HUDEP-2 (cell line): ENCODE results near the gene ASIC3.
A peak's percentile ranks its signal among the peaks of the same experiment; 100 is the strongest.

Source experiments
- DNase-seq, 76 experiments: peaks; one replicate each; lab custom pipeline; 2025; ENCODE audit not compliant: unreplicated experiment in 76 of 76; lab: John Stamatoyannopoulos, UW

Gene ASIC3

DNA sequence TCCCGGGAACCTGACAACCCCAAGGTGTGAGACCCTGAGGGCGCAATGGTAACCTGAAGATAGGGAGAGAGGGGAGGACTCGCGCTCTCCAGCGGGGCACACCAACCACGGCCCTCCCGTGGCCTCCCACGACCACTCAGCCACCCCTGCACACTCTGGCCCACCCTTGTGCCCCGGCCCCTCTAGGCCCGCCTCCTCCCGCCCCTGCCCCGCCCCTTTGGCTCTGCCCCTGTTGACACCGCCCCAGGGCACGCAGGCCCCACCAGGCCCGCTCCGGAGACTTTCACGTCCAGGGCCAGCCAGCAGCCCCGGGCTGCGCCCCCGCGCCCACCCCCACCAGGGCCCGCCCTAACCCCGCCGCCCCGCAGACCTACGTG lies 35.0 kb upstream of the ASIC3 start:
- peak in 21 of 76 experiments; percentile 42 to 87 (median 72) for DNase-seq

DNA sequence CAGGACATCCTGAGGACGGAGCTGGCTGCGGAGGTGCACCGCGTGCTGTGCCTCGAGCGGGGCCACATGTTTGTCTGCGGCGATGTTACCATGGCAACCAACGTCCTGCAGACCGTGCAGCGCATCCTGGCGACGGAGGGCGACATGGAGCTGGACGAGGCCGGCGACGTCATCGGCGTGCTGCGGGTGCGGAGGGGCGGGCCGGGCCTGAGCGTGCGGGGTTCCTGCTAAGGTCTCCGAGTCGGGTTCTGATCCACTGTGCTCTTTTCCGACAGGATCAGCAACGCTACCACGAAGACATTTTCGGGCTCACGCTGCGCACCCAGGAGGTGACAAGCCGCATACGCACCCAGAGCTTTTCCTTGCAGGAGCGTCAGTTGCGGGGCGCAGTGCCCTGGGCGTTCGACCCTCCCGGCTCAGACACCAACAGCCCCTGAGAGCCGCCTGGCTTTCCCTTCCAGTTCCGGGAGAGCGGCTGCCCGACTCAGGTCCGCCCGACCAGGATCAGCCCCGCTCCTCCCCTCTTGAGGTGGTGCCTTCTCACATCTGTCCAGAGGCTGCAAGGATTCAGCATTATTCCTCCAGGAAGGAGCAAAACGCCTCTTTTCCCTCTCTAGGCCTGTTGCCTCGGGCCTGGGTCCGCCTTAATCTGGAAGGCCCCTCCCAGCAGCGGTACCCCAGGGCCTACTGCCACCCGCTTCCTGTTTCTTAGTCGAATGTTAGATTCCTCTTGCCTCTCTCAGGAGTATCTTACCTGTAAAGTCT lies 34.4 kb upstream of the ASIC3 start:
- peak in 74 of 76 experiments; percentile 20 to 94 (median 83) for DNase-seq

DNA sequence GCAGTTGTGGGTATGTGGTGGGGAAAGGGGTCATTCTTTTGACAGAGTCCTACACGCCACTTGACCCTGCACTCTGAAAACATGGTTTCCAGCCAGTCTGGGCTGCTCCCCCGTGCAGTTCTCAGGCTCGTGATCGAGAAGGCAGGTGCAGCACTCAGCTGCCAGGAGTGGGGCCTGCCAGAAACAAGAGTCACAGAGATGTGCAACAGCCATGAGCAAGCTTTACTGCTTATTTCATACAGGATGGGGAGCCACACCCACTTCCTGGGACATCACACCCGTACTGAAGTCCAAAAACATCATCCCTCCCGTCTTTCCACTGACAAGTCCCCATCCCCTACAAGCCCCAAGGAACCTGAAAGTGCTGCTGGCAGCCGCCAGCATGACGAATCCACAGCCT lies 33.4 kb upstream of the ASIC3 start:
- DNase-seq: no peak

DNA sequence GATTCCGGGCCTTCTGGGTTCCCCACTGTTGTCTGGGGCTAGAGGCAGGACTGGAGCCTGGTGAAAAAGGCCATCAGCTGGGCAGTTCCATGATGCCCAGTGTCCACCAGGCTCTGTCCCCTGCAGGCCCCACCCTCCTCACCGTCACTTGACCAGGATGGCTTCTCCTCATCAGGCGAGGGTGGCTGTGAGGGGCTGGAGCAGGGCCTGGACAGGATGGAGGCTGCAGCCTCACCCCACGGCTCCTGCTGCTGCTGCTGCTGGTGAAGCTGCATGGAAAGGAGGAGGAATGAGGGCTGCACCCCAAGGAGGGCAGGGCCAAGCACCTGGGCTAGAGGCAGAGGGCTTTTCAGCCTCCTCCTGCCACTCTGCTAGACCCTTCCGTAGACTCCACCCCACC lies 32.4 kb upstream of the ASIC3 start:
- DNase-seq: no peak

DNA sequence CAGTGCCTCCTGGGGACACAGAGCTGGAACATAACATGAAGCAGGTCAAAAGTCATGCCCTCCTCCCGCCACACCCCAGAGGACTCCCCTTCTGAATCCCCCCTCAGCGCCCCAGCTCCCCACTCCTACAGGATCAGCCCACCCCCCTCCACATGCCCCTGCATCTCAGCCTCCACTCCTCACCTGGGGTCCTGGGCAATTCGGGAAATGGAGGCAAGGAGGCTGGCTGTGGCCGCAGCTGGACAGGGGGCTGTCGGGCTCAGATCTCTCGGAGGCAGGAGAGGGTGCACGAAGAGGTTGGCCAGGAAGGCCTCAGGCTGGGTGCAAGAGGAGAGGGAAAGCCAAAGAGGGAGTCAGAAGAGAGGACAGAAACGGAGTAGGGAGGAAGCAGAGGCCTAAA lies 31.8 kb upstream of the ASIC3 start:
- no peak for DNase-seq

DNA sequence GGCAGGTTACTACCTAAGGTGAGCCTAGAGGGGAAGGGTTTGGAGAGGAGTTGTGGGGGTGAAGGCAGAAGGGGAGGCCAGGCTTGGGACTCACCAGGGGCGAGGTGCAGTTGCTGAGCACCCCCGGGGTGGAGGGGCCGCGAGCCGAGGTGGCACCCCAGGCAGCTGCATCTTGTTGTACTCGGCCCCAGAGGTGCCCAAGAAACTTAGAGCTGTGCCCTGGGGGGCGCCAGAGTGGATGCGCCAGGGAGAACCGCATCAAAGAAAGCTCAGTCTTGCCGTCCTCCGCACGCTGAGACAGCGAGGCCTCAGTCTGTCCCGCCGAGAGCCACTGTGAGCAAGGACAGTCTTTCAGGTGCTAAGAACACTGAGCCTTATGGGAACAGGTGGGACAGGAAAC lies 31.4 kb upstream of the ASIC3 start:
- no peak for DNase-seq

DNA sequence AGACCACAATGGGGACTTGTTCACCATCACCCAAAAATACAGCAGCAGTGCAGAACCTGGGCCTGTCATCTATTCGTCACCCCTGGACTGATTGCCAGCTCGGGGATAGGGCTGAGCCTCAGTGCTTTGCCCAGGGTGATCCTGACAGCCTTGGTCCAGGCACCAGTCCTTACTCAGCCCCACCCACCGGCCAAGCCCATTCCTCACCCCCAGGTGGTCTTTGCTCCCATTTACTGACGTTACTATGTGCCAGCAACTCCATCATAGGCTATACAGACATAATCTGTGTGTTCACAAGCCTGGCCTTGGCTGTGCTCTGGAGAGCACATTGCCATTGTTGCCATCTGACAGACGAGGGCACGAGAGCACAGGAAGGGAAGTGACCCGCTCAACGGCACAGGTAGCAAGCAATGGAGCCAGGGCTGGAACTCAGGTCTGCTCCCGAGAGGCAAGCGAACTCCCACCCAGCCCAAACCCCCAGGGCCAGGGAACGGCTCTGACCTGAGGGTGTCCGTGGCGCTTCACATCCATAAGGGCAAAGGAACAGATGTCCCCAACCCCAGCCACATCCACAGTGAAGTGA lies 30.9 kb upstream of the ASIC3 start:
- peak in 15 of 76 experiments; percentile 11 to 63 (median 41) for DNase-seq

DNA sequence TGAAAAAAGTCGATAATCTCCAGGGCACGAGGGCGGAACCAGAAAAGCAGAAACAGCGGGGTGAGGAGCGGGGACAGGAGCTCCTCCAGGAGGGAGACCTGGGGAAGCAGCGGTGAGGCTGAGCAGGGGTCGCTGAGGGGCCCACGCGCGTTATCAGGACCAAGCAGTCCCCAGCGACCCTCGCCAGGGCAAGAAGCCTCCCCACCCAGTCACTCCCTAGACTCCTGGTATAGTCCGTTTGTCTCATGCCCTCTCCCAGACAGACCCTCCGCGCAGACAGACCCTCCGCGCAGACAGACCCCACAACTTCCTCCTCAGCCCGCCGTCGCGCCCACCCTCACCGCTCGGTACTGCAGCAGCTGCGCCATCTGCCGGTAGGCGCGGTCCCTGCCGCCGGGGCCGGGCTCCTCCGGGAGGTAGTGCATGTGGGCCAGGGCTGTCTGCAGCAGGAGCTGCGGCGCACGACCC lies 30.3 kb upstream of the ASIC3 start:
- peak in 71 of 76 experiments; percentile 15 to 82 (median 66) for DNase-seq

DNA sequence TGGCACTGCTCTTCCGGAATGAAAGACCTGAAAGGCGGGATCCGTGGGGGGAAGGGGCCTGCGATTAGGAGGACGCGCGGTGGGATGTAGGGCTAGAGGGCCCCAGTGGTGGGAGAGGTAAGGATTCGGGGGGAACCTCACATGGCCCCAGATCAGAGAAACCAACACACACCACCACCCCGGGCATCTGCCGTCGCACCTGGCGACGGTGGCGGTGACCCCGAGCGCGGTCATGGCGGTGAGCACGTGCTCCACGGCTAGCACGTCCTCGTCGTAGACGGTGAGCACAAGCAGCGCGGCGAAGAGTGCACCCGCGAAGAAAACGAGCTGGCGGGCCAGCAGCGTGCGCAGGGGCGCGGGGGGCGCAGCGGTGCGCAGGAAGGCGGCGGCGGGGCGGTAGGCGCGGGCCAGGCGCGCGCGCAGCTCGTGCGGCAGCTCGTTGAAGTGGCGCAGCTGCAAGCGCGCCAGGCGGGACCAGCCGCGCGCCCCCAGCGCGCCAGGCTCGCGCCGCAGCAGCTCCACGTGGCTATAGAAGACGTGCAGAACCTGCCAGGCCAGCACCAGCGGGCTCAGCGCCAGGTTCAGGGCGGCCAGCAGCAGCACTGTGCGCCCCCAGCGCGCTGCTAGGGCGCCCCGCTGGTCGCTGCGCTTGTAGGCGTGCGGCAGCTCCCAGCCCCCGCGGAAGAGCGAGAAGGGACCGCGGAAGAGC lies 29.8 kb upstream of the ASIC3 start:
- peak in 66 of 76 experiments; percentile 10 to 72 (median 52) for DNase-seq

DNA sequence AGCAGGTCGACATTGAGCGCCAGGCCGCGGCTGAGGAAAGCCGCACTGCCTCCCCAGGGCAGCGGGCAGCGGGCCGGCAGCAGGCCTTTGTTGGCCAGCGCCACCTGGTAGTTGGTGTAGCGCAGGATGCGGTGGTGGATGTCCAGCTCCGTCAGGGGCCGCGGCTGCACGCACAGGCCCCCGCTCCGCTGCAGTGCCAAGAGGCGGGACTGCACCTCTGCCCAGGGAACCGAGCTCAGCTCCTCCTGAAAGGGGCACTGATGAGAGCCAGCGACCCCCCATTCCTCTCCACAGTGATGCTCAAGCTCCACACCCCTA lies 29.2 kb upstream of the ASIC3 start:
- DNase-seq: no peak

DNA sequence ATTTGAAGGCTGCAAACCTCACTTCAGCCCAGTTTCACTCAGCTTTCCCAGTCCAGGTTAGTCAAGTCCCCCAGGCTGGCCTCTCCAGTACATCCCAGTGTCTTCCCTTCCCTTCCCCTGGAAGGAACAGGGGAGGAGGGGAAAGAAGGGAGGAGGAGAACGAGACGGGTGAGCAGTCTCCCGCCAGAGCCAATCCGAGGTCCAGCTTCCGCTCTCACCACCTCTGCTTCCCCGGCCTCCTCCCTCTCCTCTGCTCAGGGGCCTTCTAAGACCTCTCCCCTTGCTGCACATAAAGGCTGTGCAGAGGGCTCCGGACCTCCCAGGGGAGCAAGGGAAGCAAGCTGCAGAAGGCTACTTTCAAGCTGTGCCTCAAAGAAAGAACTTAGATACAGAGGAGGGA lies 28.1 kb upstream of the ASIC3 start:
- DNase-seq: no peak

DNA sequence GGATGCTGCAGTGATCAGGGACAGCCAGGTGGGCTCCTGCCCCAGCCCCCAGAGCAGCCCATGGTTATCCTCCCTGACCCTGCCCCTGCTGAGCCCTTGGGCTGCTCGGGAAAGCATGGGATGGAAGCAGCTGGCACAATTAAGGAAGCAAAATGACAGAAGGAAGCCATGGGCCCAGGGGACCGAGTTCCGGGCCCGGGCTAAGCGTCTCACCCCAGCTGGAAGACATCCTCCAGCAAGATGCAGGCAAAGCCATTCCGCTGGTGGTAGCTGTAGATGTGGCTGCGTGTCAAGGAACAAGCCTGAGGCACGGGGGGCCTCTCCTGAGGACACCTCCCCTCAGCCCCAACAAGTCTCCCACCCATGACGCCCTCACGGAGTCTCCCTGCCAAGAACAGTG lies 25.1 kb upstream of the ASIC3 start:
- DNase-seq: no peak

DNA sequence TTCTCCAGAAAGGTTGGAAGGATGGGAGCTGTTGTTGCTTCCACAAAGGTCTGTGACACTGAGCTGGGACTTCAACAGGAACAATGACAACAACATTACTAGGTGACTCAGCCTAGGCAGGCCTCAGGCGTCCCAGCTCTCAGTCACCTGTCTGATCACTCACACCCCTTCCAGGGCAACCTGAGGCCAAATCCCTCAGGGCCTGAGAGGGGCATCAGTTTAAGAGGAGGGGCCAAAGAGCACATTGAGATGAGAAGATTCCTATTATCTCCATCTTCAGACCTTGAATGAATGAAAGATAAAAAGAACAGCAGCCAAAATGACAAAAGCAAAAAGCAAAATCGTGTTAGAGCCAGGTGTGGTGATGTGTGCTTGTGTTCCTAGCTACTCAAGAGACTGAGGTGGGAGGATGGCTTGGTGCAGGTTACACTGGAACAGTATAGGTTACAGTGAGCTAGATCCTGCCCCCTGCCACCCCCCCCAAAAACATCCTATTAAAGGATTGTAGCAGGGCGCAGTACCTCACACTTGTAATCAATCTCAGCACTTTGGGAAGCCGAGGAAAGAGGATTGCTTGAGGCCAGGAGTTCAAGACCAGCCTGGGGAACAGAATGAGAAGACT lies 23.8 kb upstream of the ASIC3 start, which contains the start of gene ATG9B:
Gene ATG9B (minus strand): TSS at position 60 of the 622 bp plus-strand sequence. CDS start 71 bp downstream, outside the sequence.
- no peak for DNase-seq

DNA sequence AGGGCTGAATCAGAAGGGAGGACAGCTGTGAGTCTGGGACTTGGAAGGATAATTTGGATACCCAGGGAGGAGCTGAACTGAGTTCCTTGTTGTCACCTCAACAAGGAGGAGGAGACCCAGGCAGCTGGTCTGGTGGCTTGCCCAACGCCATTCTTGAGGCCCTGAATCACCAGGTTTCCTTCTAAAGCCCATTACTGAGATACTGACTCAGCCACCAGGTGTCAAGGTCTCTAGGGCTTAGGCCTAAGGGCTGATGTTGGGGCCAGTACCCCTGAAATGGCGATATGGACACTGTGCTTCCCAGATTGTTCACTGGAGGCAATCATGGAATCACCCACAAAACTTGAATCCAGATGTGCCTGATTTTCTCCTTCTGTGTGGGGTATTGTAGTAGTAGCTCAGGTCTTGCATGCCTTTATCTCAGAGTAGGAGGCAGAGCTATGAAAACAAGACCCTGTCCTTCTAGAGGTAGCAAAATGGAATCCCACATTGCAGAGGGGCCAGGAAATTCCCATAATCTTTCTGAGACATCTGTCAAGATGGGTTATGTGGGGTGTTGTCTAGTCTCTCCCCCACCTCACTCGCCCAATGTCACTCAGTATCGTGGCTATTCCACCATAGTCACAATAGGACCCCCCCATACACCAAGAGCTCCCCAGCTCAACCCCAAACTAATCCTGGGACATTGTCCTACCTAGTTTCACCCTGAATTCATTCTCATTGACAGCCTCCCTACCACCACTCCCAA lies 22.2 kb upstream of the ASIC3 start:
- DNase-seq: no peak

DNA sequence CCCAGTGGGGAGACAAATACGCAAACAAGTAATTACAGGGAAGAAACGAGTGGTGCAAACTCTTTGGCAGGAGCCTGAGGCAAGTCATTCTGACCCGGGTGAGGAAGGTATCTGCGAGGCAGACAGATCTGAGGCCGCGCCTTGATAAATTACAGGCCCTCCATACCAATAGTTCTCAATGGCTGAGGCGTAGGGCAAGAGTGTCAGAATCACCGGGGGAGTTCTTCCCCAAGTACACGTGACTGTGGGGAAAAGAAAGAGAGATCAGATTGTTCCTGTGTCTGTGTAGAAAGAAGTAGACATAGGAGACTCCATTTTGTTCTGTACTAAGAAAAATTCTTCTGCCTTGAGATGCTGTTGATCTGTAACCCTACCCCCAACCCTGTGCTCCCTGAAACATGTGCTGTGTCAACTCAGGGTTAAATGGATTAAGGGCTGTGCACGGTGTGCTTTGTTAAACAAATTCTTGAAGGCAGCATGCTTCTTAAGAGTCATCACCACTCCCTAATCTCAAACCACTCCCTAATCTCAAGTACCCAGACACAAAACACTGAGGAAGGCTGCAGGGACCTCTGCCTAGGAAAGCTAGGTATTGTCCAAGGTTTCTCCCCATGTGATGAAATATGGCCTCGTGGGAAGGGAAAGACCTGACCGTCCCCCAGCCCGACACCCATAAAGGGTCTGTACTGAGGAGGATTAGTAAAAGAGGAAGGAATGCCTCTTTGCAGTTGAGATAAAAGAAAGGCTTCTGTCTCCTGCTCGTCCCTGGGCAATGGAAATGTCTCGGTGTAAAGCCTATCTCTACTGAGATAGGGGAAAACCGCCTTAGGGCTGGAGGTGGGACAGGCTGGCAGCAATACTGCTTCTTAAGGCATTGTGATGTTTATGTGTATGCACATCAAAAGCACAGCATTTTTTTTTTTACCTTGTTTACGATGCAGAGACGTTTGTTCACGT lies 21.3 kb upstream of the ASIC3 start:
- DNase-seq: peak in 54 of 76 experiments; percentile 14 to 78 (median 46)

DNA sequence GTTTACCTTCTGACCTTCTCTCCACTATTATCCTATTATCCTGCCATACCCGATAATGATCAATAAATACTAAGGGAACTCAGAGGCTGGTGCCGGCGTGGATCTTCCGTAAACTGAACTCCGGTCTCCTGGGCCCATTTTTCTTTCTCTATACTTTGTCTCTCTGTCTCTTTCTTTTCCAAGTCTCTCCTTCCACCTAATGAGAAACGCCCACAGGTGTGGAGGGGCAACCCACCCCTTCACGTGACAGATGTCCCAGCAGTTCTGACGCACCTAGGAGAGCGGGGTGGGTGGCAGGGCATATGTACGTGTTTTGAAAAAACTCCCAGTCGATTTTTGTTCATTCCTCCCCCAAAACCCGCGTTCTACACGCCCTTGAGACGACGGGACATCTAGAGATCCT lies 20.6 kb upstream of the ASIC3 start:
- DNase-seq: peak in 1 of 76 experiments; percentile 57

DNA sequence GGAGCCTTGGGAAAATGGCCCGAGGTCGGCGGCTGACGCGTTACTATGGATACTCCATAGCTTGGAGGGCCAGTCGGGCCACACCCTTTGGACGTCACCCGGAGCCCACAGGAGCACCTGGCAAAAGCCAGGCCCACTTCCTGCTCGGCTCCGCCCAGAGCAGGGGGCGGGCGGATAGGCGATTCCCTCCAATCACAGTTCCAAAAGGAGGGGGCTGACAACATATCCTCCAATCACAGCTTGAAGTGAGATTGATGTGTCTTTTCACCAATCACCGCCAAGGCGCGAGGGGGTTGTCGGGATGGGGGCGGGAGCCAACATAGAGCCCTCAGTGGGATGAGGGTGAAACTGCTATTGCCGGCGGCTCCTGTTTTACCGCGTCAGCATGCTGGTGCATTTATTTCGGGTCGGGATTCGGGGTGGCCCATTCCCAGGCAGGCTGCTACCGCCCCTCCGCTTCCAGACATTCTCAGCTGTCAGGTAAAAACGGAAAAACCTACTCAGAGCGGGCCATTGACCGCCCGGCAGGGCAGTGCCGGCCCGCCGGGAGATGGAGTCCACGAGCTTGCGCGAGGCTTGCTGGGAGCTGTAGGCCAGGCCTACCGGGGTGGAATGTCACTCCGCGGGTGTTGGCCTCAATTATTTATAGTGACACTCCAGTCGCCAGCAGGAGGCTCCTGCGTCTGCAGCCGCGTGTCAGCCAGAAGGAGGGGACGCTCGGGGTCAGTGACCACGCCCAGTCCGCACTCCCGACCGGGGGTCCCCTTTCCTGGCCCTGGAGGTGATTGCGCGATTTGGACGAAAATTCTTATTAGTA lies 20.0 kb upstream of the ASIC3 start, which contains the start of gene ABCB8:
Gene ABCB8 (plus strand): TSS at position 320 of the 817 bp plus-strand sequence. CDS start 66 bp downstream, at position 386.
- peak in 75 of 76 experiments; percentile 75 to 99 (median 97) for DNase-seq

DNA sequence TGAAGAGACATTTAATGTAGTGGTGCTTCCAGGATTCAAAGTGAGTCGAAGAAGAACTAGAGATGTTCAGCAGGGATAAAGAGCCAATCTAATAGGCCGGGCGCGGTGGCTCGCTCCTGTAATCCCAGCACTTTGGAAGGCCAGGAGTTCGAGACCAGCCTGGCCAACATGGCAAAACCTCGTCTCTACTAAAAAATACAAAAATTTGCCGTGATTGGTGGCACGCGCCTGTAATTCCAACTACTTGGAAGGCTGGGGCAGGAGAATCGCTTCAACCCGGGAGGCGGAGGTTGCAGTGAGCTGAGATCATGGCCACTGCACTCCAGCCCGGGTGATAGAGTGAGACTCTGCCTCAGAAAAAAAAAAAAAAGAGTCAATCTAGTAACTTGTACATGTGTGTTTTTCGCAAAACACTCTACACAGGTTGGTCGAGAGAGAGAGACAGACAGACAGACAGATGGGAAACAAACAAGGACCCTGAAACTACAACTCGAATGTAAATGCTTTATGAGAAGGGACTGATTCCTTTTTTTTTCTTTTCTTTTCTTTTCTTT lies 19.3 kb upstream of the ASIC3 start:
- no peak for DNase-seq
